ENCODE measurements around the gene SYNDIG1. TPM values are rescaled to one million over a fixed set of nuclear protein-coding genes. Genes with fewer than 3 reads are reported as not detected.
A peak's percentile ranks its signal among the peaks of the same experiment; 100 is the strongest.

The SYNDIG1 gene
- total RNA-seq, 2 donors from 2014 or later, result not detected

DNA sequence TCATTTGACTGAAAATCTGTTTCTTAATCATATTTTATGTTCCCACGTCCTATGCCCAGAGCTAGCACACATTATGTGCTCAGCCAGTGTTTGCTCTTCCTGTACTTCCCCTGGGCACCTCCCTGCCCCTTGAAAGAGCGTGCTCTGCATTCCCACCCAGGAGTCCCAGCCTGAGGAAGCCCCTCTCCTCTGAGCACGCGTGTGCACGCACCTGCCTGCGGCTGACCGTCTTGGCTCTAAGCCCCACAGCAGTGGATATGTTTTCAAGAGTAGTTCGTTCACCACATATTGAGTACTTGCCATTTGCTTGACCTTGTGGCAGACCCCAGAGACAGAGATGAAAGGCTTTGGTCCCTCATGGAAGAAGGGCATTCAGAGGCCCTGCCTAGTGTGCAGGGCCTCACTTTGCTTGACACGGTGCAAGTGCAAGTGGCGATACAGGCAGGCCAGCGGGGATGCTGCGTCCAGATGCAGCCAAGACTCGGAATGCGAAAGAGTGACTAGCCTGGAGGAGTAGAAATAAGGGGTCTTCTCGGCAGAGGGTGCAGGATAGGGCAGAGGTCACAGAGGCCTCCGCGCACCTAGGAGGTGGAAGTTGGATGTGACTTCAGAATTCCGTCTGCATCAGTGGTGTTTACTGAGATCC is 14.1 kb downstream of the SYNDIG1 start:
- H3K9me3 Mint-ChIP-seq, result no peaks in the 10 kb centered on the region
- DNase-seq (ENCODE audit: low spot score in 2 of 2) (peak in 1 of 2 donors; percentile 20), ATAC-seq (no peak)
- H3K36me3 Mint-ChIP-seq, result no peaks in the 10 kb centered on the region
- H3K27ac Mint-ChIP-seq, result no peak overlapping the region

DNA sequence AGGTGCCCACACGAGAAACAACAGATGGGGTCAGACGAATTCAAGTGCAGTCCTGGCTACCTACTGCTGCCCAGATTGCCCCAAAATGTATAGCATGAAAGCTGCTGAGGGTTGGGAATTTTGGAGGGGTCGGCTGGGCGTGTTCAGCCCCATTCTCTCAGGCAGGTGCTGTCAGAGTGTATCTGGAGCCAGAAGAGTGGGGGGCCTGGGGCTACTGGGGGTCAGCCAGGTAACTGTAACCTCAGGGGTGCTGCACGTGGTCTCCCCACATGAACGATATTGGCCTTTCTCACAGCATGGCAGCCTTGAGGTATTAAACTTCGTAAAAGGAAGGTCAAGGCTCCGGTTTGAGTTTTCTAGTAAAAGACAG is 14.6 kb downstream of the SYNDIG1 start:
- no peak for ATAC-seq
- Mint-ChIP-seq H3K9me3 (no peaks in the 10 kb centered on the region), H3K27ac (no peak overlapping the region), H3K36me3 (no peaks in the 10 kb centered on the region)
- no peak for DNase-seq (ENCODE audit: low spot score in 2 of 2)

DNA sequence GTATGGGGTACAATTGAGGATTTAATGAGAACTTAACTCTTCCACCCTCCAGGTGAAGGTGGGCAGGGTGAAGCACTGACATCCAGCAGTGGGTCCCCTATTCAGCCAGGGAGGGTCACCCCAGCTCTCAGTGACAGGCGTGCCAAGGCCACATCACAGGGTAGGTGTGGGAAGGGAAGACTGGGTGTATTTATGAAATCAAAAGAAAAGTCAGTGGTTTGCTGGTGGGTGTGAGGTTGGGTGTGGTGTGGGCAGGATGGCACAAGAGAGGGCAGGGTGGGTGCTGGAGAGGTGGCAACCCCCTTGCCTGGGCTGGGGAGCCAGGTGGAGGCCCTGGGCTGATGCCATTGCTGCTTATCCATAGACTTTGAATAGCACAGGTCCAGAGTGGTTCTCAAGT is 16.6 kb downstream of the SYNDIG1 start:
- H3K27ac Mint-ChIP-seq, result no peak overlapping the region
- no peaks in the 10 kb centered on the region for H3K9me3 Mint-ChIP-seq
- DNase-seq (ENCODE audit: low spot score in 2 of 2), result no peak
- no peaks in the 10 kb centered on the region for H3K36me3 Mint-ChIP-seq
- no peak for ATAC-seq

DNA sequence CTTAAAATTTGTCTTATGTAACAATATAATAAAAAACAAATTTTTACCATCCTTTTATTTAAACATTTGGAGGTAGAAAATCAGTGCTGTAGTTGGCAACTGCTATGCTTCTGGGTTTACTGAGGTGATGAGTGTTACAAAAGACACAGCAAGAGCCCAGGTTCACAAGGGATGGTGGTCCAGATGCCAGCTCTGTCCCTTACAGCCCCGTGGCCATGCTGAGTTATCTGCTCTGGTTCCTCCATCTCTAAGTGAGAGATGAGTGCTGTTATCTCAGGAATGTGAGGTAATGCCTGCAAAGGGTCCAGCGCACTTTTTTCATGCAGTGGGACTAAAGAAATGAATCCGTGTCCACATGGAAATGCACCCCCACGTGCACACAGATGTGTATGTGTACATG is 17.8 kb downstream of the SYNDIG1 start:
- no peaks in the 10 kb centered on the region for H3K9me3 Mint-ChIP-seq
- H3K27ac Mint-ChIP-seq, result no peak overlapping the region
- DNase-seq (ENCODE audit: low spot score in 2 of 2) (no peak), ATAC-seq (no peak)
- no peaks in the 10 kb centered on the region for H3K36me3 Mint-ChIP-seq

DNA sequence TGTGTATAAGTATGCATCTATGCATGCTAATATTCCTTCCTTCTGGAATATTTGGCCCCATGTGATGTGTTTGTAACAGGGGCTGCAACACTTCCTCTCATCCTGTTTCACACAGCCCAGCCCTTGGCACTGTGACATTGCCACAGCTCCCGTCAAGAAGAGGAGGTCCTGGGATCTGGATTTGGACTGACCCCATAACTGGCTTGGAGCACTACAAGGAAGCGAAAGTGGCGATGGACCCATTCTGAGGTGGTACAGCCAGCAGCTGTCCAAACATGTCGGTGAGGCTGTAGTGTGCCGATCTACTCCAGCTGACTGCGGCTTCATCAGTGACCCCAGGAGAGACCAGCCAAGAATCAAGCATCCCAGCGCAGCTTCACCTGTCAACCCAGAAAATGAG is 18.2 kb downstream of the SYNDIG1 start:
- DNase-seq (ENCODE audit: low spot score in 2 of 2) (no peak), ATAC-seq (no peak)
- Mint-ChIP-seq H3K36me3 (no peaks in the 10 kb centered on the region), H3K9me3 (no peaks in the 10 kb centered on the region), H3K27ac (no peak overlapping the region)

DNA sequence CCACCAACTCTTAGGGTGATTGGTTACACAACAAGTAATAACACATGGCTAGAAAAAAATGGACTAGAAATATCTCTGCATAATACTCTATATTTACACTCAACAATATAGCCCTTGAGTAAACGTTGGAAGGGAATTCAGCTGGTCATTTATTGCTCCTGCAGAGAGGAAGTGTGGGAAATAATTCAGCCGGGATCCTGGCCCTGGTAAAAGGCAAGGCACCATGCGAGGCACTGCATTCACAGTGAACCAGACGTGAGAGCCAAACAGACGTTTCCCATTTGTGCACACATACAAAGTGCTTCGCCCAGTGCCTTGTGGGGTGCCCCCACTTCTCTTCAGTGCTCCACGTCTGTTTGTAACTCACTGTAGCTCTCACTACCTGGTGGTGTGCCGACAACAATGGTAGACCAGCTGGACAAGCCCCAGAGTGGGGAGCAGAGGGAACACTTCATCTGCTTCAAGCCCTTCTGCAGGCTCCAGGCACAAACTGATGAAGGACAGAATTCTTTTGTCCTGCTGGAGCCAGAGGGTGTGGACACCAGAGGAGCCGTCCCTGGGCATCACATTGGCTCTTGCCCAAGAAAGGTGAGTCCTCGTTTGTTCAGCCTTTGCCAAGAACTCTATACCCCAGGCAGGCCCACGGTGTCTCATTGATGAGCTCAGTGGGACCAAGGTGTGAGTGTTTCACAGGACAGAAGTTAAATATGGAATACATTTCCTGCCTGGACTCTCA is 18.8 kb downstream of the SYNDIG1 start:
- DNase-seq (ENCODE audit: low spot score in 2 of 2) (no peak), ATAC-seq (no peak)
- H3K9me3 Mint-ChIP-seq, result no peaks in the 10 kb centered on the region
- H3K27ac Mint-ChIP-seq, result no peak overlapping the region
- H3K36me3 Mint-ChIP-seq, result no peaks in the 10 kb centered on the region

DNA sequence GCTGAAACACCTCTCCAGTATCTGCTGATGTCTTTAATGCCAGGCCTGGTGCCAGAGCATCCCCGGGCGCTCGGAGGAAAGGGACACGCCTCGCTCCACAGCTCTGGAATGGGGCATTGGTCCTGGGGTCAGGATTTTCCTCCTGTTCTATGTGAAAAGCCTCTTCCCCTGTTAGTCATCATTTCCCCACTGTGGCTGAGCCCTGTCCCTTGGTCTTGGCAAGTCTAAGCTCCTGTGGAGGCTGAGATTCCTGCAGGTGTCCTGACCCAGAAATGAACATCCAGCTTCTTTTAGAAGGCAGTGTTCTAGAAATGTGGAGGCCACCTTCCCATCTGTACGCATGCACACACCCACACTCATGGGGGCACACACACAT is 19.4 kb downstream of the SYNDIG1 start:
- no peaks in the 10 kb centered on the region for H3K36me3 Mint-ChIP-seq
- H3K9me3 Mint-ChIP-seq, result no peaks in the 10 kb centered on the region
- no peak overlapping the region for H3K27ac Mint-ChIP-seq
- ATAC-seq (no peak), DNase-seq (ENCODE audit: low spot score in 2 of 2) (no peak)

DNA sequence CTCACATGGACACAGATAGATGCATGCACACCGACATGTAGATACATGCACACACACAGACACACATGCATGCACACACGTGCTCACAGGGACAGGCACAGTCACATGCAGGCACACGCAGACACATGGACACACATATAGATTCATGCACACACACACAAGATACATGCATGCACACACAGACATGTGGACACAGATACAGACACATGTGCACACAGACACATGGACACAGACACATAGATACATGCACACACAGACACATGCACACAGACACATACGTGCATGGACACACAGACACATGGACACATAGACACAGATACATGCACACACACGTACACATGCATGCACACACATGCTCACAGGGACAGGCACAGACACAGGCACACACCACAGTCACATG is 19.8 kb downstream of the SYNDIG1 start:
- no peak for ATAC-seq
- DNase-seq (ENCODE audit: low spot score in 2 of 2), result no peak
- Mint-ChIP-seq H3K9me3 (no peaks in the 10 kb centered on the region), H3K36me3 (no peaks in the 10 kb centered on the region), H3K27ac (no peak overlapping the region)

DNA sequence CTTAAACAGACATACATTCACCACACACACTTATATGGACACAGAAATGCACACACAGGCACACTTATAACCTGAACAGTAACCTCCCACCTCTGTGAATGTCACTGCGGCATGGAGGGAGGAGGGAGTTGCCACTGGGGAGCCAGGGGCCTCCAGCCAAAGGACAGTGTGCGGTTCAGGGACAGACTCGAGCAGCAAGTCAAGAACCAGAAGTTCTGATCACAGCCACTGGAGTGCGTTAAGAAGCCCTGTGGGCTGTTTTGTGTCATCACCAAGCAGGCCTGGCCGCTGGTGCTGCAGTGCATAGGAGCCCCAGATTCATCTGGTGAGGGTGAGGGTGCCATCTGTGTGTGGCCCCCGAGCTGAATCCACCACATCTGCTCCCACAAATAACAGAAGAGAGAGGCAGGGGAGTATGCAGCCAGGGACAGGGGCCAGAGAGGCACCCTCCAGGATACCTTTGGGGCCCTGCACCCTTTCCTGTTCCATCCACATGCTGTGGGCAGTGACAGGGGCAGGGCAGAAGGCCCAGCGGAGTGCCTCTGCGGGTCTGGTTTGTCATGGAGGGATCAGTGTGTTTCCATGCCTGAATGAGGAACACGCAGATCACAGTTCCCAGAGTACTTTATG is 20.3 kb downstream of the SYNDIG1 start:
- no peak overlapping the region for H3K27ac Mint-ChIP-seq

DNA sequence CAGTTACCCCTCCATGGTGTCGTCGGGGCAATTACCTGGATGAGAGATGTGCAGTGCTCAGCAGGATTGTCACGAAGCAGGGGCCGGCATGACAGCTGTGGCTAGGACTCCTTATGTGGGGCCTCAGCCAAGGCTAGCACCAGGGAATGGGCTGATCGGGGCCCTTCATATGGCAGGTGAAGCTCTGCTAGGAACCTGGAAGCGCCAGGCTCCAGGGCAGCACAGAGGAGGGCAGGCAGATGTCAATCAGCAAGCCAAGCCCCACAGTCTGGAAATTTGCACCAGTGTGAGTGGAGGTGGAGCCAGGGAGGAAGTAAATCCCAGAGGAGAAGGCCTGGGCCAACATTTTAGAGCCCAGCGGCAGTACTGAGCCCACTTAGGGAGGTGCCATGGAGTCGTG is 21.2 kb downstream of the SYNDIG1 start:
- no peaks in the 10 kb centered on the region for H3K36me3 Mint-ChIP-seq
- ATAC-seq (no peak), DNase-seq (ENCODE audit: low spot score in 2 of 2) (no peak)
- no peaks in the 10 kb centered on the region for H3K9me3 Mint-ChIP-seq
- H3K27ac Mint-ChIP-seq, result no peak overlapping the region

More for the DNA sequence above, 20.3 kb downstream of the SYNDIG1 start:
- DNase-seq (ENCODE audit: low spot score in 2 of 2) (no peak), ATAC-seq (no peak)
- Mint-ChIP-seq H3K36me3 (no peaks in the 10 kb centered on the region), H3K9me3 (no peaks in the 10 kb centered on the region)

DNA sequence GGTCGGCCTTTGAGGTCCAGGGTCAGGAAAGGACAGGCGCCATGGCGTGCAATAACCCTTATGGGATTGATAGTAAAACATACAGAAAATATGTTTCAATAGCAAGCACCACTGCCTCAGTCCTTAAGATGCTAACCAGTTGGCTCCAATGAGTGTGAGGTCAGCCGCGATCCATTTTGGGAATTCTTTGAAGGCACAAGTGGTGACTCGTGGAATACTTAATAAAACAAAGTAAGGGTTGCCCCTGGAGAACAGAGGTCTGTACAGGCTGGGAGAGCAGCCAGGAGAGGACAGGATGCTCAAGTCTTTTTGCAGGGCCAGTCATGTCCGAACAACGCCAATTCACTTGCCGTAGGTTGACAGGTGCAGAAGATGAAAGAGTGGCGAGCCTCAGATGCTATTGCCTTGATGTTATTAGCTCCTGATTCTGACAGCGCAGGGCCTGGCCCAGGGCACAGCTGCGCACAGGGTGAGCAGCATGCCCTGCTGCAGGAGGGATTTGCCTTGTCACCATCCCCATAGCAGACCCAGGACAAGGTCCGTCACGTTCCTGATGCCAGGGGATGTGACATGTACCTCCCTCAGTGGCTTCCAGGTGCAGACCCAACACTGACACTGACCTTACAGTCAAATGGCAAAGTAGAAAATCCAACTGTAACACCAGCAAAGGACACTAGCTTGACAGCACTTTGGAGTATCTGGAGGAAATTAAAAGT is 21.8 kb downstream of the SYNDIG1 start:
- Mint-ChIP-seq H3K27ac (no peak overlapping the region), H3K36me3 (no peaks in the 10 kb centered on the region), H3K9me3 (no peaks in the 10 kb centered on the region)
- DNase-seq (ENCODE audit: low spot score in 2 of 2) (no peak), ATAC-seq (no peak)

DNA sequence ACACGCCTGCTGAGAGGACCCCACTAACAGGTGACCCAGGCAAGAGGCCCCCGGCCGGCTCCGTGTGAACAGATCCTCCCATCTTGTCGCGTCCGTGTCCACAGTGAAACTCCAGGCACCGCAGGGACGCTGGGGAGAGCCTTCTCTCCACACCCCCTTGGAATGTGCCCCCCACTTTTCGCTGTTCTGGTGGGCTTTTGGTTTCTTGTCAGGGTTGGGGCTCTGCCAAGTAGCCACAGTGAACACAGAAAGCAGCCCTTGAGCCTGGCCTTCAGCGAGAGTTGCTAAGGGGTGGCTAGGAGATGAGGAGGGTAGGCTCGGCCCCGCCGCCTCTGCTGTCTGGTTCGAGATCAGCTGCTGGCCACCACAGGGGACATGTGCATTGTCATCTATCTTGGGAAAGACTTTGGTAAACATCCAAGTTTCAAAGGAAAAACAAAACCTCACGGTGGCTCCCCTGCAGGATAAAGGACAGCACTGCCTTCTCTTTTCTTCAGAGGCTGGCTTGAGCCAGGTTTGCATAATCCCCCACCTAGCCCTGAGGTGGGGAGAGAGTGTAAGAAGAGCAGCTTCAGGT is 22.7 kb downstream of the SYNDIG1 start:
- no peak for DNase-seq (ENCODE audit: low spot score in 2 of 2)
- Mint-ChIP-seq H3K27ac (no peak overlapping the region), H3K9me3 (no peaks in the 10 kb centered on the region), H3K36me3 (no peaks in the 10 kb centered on the region)
- no peak for ATAC-seq

DNA sequence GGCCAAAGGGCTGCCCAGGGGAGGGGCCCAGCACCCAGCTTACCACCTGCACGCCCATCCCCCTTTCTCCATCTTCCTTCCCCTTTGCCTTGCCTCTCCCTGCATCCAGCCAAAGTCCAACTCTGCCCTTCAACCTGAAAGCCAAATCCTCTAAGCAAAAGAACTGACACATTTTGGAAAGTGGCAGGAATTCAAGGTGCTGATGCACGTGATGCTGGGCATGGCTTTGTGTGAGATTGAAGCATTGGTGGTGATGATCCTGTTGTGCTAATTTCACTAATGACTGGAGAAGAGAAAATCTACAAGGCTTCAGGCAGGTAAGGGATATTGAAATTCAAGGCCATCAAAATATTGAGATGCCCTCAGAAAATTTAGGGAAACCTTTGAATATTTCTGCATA is 23.3 kb downstream of the SYNDIG1 start:
- no peak for DNase-seq (ENCODE audit: low spot score in 2 of 2)
- ATAC-seq, result no peak

DNA sequence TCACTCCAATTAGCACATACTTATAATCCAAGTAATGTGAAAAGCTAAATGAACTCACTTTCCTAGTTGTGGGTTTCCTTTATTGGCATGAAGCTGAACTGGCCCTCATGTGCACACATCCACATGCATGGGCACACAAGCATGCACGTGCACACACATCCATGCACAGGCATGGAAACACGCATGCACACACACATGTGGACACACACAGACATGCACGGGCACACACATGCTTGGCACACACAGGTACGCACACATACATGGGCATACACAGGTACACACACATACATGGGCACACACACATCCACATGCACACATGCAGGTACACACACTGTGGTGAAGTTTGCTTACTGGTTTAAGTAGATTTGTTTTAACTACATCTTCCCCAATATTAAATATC is 23.8 kb downstream of the SYNDIG1 start:
- no peaks in the 10 kb centered on the region for H3K36me3 Mint-ChIP-seq
- DNase-seq (ENCODE audit: low spot score in 2 of 2) (no peak), ATAC-seq (no peak)
- no peak overlapping the region for H3K27ac Mint-ChIP-seq
- H3K9me3 Mint-ChIP-seq, result no peaks in the 10 kb centered on the region

More for the DNA sequence above, 23.3 kb downstream of the SYNDIG1 start:
- H3K27ac Mint-ChIP-seq, result no peak overlapping the region
- no peaks in the 10 kb centered on the region for H3K9me3 Mint-ChIP-seq
- no peaks in the 10 kb centered on the region for H3K36me3 Mint-ChIP-seq

DNA sequence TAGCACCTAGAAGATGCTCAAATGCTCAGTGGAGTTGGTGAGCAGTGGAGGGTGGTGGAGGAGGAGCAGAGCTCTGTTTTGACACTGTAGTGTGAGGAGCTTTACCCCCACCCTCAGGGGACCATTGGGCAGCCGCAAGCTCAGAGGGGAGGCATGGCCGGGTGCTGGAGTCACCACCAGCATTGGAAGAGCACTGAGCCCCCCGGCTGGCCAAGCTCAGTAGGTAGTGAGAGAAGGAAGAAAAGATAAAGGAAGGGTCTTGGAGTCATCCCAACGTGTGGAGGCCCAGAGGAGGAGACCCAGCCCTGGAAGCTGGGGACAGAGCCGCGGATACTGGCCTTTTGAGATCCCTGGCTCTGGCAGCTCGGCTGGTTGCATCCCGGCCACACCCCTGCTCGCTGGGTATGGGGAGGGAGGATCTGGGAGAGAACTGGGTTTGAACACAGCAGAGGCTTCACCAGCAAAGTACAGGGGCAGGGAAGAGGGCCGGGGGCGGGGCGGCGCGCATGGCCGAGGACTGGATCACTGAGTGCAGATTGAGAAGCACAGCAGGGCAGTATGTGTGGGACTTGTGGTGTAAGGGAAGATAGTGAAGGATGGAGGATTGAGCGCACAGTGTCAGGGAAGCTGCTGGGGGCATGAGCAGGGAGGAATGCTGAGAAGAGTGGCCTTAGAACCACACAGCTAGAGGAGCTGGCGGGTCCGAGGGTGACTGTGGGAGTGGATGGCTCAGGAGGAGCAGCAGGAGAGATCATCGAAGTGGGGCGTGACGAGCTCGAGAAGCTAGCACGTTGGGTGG is 24.4 kb downstream of the SYNDIG1 start:
- Mint-ChIP-seq H3K27ac (peak overlapping the region in 1 of 2 donors; percentile 70), H3K36me3 (no peaks in the 10 kb centered on the region), H3K9me3 (no peaks in the 10 kb centered on the region)
- DNase-seq (ENCODE audit: low spot score in 2 of 2), result no peak
- ATAC-seq, result no peak

DNA sequence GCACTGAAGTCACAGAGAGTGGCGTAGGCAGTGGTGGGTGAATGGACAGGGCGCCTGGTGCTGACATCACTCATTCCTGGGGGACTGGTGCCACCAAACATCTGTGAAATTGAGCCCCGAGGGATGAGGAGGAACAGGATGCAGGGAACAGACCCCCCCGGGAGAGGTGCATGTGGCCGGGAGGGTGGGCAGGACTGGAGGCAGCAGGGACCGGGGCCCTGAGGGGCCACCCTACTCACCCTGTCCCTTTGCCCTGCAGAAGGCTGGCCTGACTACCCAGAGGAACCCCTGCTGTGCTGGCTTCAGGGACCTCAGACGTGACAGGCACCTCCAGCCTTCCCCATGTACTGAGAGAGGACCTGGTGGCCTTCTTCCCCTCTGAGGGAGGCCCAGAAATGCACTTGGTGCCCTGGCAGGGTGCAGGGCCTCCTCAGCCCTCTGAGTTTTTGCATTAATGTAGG is 25.1 kb downstream of the SYNDIG1 start:
- ATAC-seq (no peak), DNase-seq (ENCODE audit: low spot score in 2 of 2) (no peak)
- no peaks in the 10 kb centered on the region for H3K9me3 Mint-ChIP-seq
- H3K36me3 Mint-ChIP-seq, result no peaks in the 10 kb centered on the region
- no peak overlapping the region for H3K27ac Mint-ChIP-seq

All from activated naive CD4-positive, alpha-beta T cell treated with anti-CD3 and anti-CD28 coated beads, Interleukin-2, amount 50 U/mL, for 72 hours (primary cell).